GM23248 (cell line): ENCODE measurements around the gene JPH2.

Experiments
- EZH2 ChIP-seq: fragments of 200-600 bp; sonication (generic); IDR thresholded peaks from 2 replicates; pipeline ENCODE4 v1.6.1; 2018; ENCODE audit warnings: antibody characterized with exemption, mild to moderate bottlenecking; ENCODE audit not compliant: insufficient read depth, poor library complexity, severe bottlenecking
- EZH2phosphoT487 ChIP-seq: fragments of 200-600 bp; sonication (generic); IDR thresholded peaks from 2 replicates; pipeline ENCODE4 v1.6.1; 2018; ENCODE audit warnings: antibody characterized with exemption, moderate library complexity, mild to moderate bottlenecking, low read depth; ENCODE audit not compliant: insufficient read depth

DNA sequence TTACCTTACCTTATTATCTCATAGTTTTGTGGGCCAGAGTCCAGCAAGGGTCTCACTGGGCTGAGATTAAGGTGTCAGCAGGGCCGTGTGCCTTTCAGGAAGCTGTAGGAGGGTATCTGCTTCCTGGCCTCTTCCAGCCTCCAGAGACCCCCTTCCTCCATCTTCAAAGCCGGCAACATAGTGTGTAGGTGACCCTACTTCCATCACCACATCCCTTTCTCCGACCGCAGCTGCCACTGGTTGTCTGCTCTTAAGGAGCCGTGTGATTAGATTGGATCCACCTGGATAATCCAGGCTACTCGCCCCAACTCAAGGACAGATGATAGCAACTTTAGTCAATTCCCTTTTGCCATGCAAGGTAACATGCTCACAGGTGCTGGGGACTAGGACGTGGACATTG, 91.2 kb downstream of the JPH2 start:
- TF ChIP-seq EZH2 (no peak), EZH2phosphoT487 (no peak)
